Activated CD8-positive, alpha-beta memory T cell treated with anti-CD3 and anti-CD28 coated beads for 1 hour (primary cell): Measurements from ENCODE around the gene B9D1.
A peak's percentile ranks its signal among the peaks of the same experiment; 100 is the strongest.

Experiments used
- DNase-seq, 2 donors: peaks; one replicate each; pipeline ENCODE4 v3.0.0-alpha.2; 2020; ENCODE audit warnings: low read depth in 1 of 2; ENCODE audit errors: extremely low read depth in 1 of 2

Gene B9D1

GRCh38 chr17:19377602-19378415, 15.3 kb upstream of the B9D1 start:
- DNase-seq = peak; percentile 80 to 87

- no peak for DNase-seq
Measured at GRCh38 chr17:19376811-19377210, 14.3 kb upstream of the B9D1 start.

- no peak for DNase-seq
Measured at GRCh38 chr17:19375732-19376131, 13.2 kb upstream of the B9D1 start.

GRCh38 chr17:19374136-19374535, 11.6 kb upstream of the B9D1 start:
- DNase-seq = no peak

- no peak for DNase-seq
Measured at GRCh38 chr17:19372866-19373504, 10.5 kb upstream of the B9D1 start.

- DNase-seq = no peak
Measured at GRCh38 chr17:19372439-19372838, 9.9 kb upstream of the B9D1 start.

- no peak for DNase-seq
Measured at GRCh38 chr17:19372011-19372370, 9.5 kb upstream of the B9D1 start.

- DNase-seq = no peak
Measured at GRCh38 chr17:19371259-19372010, 8.9 kb upstream of the B9D1 start.

- no peak for DNase-seq
Measured at GRCh38 chr17:19370493-19370960, 8.0 kb upstream of the B9D1 start.

GRCh38 chr17:19369846-19370492, 7.4 kb upstream of the B9D1 start:
- DNase-seq = no peak

- no peak for DNase-seq
Measured at GRCh38 chr17:19369107-19369778, 6.7 kb upstream of the B9D1 start.

GRCh38 chr17:19368229-19368628, 5.7 kb upstream of the B9D1 start:
- DNase-seq = no peak

- DNase-seq = no peak
Measured at GRCh38 chr17:19366637-19366972, 4.1 kb upstream of the B9D1 start.

GRCh38 chr17:19365833-19366636, 3.5 kb upstream of the B9D1 start:
- no peak for DNase-seq

- no peak for DNase-seq
Measured at GRCh38 chr17:19365499-19365817, 2.9 kb upstream of the B9D1 start.

- no peak for DNase-seq
Measured at GRCh38 chr17:19364699-19365498, 2.4 kb upstream of the B9D1 start.

- no peak for DNase-seq
Measured at GRCh38 chr17:19363460-19364035, 1.0 kb upstream of the B9D1 start.

- DNase-seq = no peak
Measured at GRCh38 chr17:19363114-19363438, 553 bp upstream of the B9D1 start.

GRCh38 chr17:19361944-19362276, 613 bp downstream of the B9D1 start:
- DNase-seq = no peak
